OCI-LY7 (cell line): Measurements from ENCODE around the gene ANKS6. TPM values are rescaled to one million over a fixed set of nuclear protein-coding genes. Genes with fewer than 3 reads are reported as not detected.

ENCODE experiments used
- BruUV-seq: library from RNA; stranded (reverse); fragments of 400-500 nt; replicated peaks from 2 replicates; lab custom pipeline; 2021; lab: Mats Ljungman, UMichigan
- CTCF ChIA-PET: fragments of 300-600 bp; sonication (Branson Sonifier 250); formaldehyde crosslinking; loops from one replicate; lab custom pipeline; 2022; ENCODE audit warnings: antibody characterized with exemption; ENCODE audit not compliant: unreplicated experiment; lab: Charles Lee
- POLR2A ChIA-PET: fragments of 300-600 bp; sonication (Branson Sonifier 250); formaldehyde crosslinking; loops from one replicate; lab custom pipeline; 2022; ENCODE audit warnings: antibody characterized with exemption; lab: Charles Lee
- DNase-seq: peaks from one replicate; pipeline ENCODE4 v3.0.0-alpha.2; 2015; ENCODE audit warnings: low spot score
- H2AFZ ChIP-seq: fragments of 200-600 bp; sonication (generic), shearing (Covaris generic); 2 replicates; pipeline ENCODE4 v1.6.1; 2014; ENCODE audit warnings: mild to moderate bottlenecking, antibody characterized with exemption, low read length, moderate library complexity
- H3K27ac ChIP-seq: fragments of 200-600 bp; sonication (generic); 2 replicates; pipeline ENCODE4 v1.5.1; 2014; ENCODE audit warnings: mixed run types, low read depth, mild to moderate bottlenecking, moderate library complexity, low read length, inconsistent platforms; ENCODE audit not compliant: poor library complexity, severe bottlenecking
- H3K36me3 ChIP-seq: fragments of 200-600 bp; sonication (generic); 2 replicates; pipeline ENCODE4 v1.6.1; 2014; ENCODE audit warnings: mild to moderate bottlenecking, antibody characterized with exemption, low read length, moderate library complexity, mixed read lengths; ENCODE audit not compliant: insufficient read depth
- H3K4me1 ChIP-seq: fragments of 200-600 bp; sonication (generic); 2 replicates; pipeline ENCODE4 v1.5.1; 2014; ENCODE audit warnings: mild to moderate bottlenecking, low read length; ENCODE audit not compliant: insufficient read depth, poor library complexity, severe bottlenecking
- H3K4me2 ChIP-seq: fragments of 200-600 bp; sonication (generic); 2 replicates; pipeline ENCODE4 v1.6.1; 2014; ENCODE audit warnings: mild to moderate bottlenecking, low read length
- H3K4me3 ChIP-seq: fragments of 200-600 bp; sonication (generic); 2 replicates; pipeline ENCODE4 v1.5.1; 2014; ENCODE audit warnings: mild to moderate bottlenecking, low read depth, low read length; ENCODE audit not compliant: poor library complexity, severe bottlenecking
- H3K79me2 ChIP-seq: fragments of 200-600 bp; sonication (generic); 2 replicates; pipeline ENCODE4 v1.6.1; 2016; ENCODE audit warnings: low read depth, mild to moderate bottlenecking, low read length, moderate library complexity, mixed read lengths; ENCODE audit not compliant: insufficient read depth
- H3K9me2 ChIP-seq: fragments of 200-600 bp; sonication (generic); 2 replicates; pipeline ENCODE4 v1.6.1; 2016; ENCODE audit warnings: mild to moderate bottlenecking, low read length, mixed read lengths; ENCODE audit not compliant: insufficient read depth
- H3K9me3 ChIP-seq: fragments of 200-600 bp; sonication (generic); 2 replicates; pipeline ENCODE4 v1.6.1; 2014; ENCODE audit warnings: mild to moderate bottlenecking, mixed run types, low read length, mixed read lengths
- H4K20me1 ChIP-seq: fragments of 200-600 bp; sonication (generic); 2 replicates; pipeline ENCODE4 v1.6.1; 2014; ENCODE audit warnings: mild to moderate bottlenecking, antibody characterized with exemption, low read length, moderate library complexity, mixed read lengths; ENCODE audit not compliant: insufficient read depth
- CTCF ChIP-seq: fragments of 200-600 bp; sonication (generic); conservative IDR thresholded peaks from 2 replicates; pipeline ENCODE4 v1.5.1; 2014; ENCODE audit warnings: mild to moderate bottlenecking, antibody characterized with exemption, low read length, moderate library complexity, mixed read lengths
- EZH2phosphoT487 ChIP-seq: fragments of 200-600 bp; sonication (generic); IDR thresholded peaks from 2 replicates; pipeline ENCODE4 v1.6.1; 2018; ENCODE audit warnings: low read depth, borderline replicate concordance, mild to moderate bottlenecking, mixed run types, antibody characterized with exemption, low read length, moderate library complexity, mixed read lengths
- intact Hi-C: fragments of 100-400 bp; cut with micrococcal nuclease; formaldehyde crosslinking; loops from one replicate; pipeline ENCODE4 v1.10.0; 2022; ENCODE audit not compliant: unreplicated experiment
- total RNA-seq, 2 experiments: library from RNA; depleted of rRNA in 1 of 2; stranded (reverse); fragments of >200 nt in 1 of 2; shearing (Covaris generic) in 1 of 2; gene quantifications; 2 replicates each; pipeline ENCODE4 v1.2.3, GENCODE V29; 2014 to 2022

ANKS6 gene
- total RNA-seq, 2 experiments from 2014 or later = 22.2 to 28.5 TPM

- Histone ChIP-seq H3K36me3 (peaks cover 9% of the 10 kb centered on the region; the same call in 1 of the 2 replicates), H3K27ac (no peak overlapping the region), H3K4me2 (no peak overlapping the region), H3K79me2 (no peaks in the 10 kb centered on the region), H3K4me3 (no peak overlapping the region), H4K20me1 (no peaks in the 10 kb centered on the region), H3K4me1 (no peaks in the 10 kb centered on the region), H3K9me2 (no peaks in the 10 kb centered on the region), H3K9me3 (no peaks in the 10 kb centered on the region), H2AFZ (no peak overlapping the region)
- POLR2A ChIA-PET = interaction anchor here (0.6 to 0.7 kb wide), 2 partner anchors 420 to 1205 kb away, joined by 3 to 5 read pairs; no protein-coding TSS in a partner anchor
- no TSS peak for BruUV-seq
- intact Hi-C loops = no loop called here
- DNase-seq = no peak
- TF ChIP-seq CTCF = no peak; the same call in 1 of the 2 replicates
- no peak for TF ChIP-seq EZH2phosphoT487
- CTCF ChIA-PET = no interaction called here
These were observed 22.6 kb downstream of the ANKS6 start for GRCh38 chr9:98773721-98774120.

GRCh38 chr9:98772364-98773155 lies 23.8 kb downstream of the ANKS6 start:
- Histone ChIP-seq H2AFZ (no peak overlapping the region), H3K4me2 (no peak overlapping the region), H3K9me2 (no peaks in the 10 kb centered on the region), H3K9me3 (no peaks in the 10 kb centered on the region), H4K20me1 (no peaks in the 10 kb centered on the region), H3K4me3 (no peak overlapping the region), H3K79me2 (no peaks in the 10 kb centered on the region), H3K36me3 (peaks cover 9% of the 10 kb centered on the region; the same call in 1 of the 2 replicates), H3K27ac (no peak overlapping the region), H3K4me1 (no peaks in the 10 kb centered on the region)
- DNase-seq = no peak
- ChIA-PET POLR2A (no interaction called here), CTCF (no interaction called here)
- intact Hi-C loops = no loop called here
- TF ChIP-seq EZH2phosphoT487 (no peak), CTCF (no peak)
- BruUV-seq = no TSS peak
